ENCODE measurements around the gene STARD8. TPM values are rescaled to one million over a fixed set of nuclear protein-coding genes. Genes with fewer than 3 reads are reported as not detected.

Gene STARD8
- total and polyA plus RNA-seq, 10 donors = 1.9 to 35.2 (median 20.4) TPM

DNA sequence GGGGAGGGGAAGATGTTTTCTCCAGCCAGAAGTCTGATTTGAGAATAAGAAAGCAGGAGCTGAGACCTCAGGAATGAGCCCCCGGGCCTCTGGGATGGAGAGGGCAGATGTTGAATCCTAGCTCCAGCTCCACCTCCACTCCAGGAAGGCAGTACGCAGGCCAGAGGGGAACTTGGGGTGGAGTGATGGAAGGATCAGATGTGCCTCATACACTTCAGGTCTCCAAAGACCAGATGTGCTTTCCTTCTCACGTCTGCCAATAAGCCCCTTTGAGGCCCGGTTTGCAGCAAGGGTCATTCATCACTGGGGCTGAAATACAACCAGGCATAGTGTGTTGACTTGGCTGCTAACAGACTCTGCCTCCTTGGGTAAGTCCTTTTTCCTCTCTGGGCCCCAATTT lies 28.1 kb downstream of the STARD8 start:
- no peak overlapping the region for H3K4me3 ChIP-seq
- TF ChIP-seq, protein P1, sequence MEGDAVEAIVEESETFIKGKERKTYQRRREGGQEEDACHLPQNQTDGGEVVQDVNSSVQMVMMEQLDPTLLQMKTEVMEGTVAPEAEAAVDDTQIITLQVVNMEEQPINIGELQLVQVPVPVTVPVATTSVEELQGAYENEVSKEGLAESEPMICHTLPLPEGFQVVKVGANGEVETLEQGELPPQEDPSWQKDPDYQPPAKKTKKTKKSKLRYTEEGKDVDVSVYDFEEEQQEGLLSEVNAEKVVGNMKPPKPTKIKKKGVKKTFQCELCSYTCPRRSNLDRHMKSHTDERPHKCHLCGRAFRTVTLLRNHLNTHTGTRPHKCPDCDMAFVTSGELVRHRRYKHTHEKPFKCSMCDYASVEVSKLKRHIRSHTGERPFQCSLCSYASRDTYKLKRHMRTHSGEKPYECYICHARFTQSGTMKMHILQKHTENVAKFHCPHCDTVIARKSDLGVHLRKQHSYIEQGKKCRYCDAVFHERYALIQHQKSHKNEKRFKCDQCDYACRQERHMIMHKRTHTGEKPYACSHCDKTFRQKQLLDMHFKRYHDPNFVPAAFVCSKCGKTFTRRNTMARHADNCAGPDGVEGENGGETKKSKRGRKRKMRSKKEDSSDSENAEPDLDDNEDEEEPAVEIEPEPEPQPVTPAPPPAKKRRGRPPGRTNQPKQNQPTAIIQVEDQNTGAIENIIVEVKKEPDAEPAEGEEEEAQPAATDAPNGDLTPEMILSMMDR (IDR thresholded peaks at IDR 0.05 in 8 of 11, conservative IDR thresholded peaks at IDR 0.05 in 3 of 11) = no peak
- no peak for TF ChIP-seq POLR2A (IDR thresholded peaks at IDR 0.05)
- TF ChIP-seq POLR2AphosphoS5 (IDR thresholded peaks at IDR 0.05) = no peak
- 79 to 92% (median 80%) methylated on average over 3 to 4 of the region's 4 CpGs for WGBS, 5 donors
- H3K27me3 ChIP-seq (replicated peaks in 1 of 7) = no peaks in the 10 kb centered on the region
- H3K27ac ChIP-seq = no peak overlapping the region
- H3K36me3 ChIP-seq = no peaks in the 10 kb centered on the region
- H3K9me3 ChIP-seq = no peaks in the 10 kb centered on the region
- intact Hi-C loops (cut with DNase I; ENCODE audit: low total_unique reads) = no loop called here
- no peaks in the 10 kb centered on the region for H3K4me1 ChIP-seq
- DNase-seq = no peak

GRCh38 chrX:68676335-68676734 lies 28.9 kb downstream of the STARD8 start:
- DNase-seq = no peak
- TF ChIP-seq POLR2A (IDR thresholded peaks at IDR 0.05) = no peak
- TF ChIP-seq, protein P1 (IDR thresholded peaks at IDR 0.05 in 8 of 11, conservative IDR thresholded peaks at IDR 0.05 in 3 of 11) = no peak
- no peak for TF ChIP-seq POLR2AphosphoS5 (IDR thresholded peaks at IDR 0.05)
- H3K4me1 ChIP-seq = no peaks in the 10 kb centered on the region
- no peak overlapping the region for H3K4me3 ChIP-seq
- intact Hi-C loops (cut with DNase I; ENCODE audit: low total_unique reads) = no loop called here
- no peaks in the 10 kb centered on the region for H3K36me3 ChIP-seq
- no peaks in the 10 kb centered on the region for H3K9me3 ChIP-seq
- H3K27ac ChIP-seq = no peak overlapping the region
- 34 to 55% (median 54%) methylated on average over 3 of the region's 3 CpGs for WGBS, 5 donors
- H3K27me3 ChIP-seq (replicated peaks in 1 of 7) = no peaks in the 10 kb centered on the region

DNA sequence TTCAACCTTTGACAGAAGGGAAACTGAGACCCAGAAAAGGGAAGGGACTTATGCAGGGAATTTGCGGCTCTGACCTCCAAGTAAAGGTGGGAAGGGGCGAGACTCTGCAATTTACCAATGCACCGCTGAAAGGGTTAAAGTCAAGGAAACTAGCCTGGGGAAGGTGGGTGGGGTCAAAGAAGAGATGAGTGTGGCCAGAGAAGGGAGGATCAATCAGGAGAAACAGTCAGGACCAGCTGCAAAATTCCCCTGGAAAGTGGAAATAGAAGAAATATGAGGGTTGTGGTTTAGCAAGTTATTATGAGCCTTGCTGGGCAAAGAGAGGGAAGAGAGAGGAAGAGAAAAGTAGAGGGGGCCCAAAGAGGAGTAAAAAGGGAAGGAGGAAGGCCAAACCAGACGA lies 30.5 kb downstream of the STARD8 start:
- Histone ChIP-seq H3K4me1 (no peaks in the 10 kb centered on the region), H3K9me3 (no peaks in the 10 kb centered on the region), H3K27me3 (replicated peaks in 1 of 7) (no peaks in the 10 kb centered on the region), H3K4me3 (no peak overlapping the region), H3K27ac (no peak overlapping the region), H3K36me3 (no peaks in the 10 kb centered on the region)
- intact Hi-C loops (cut with DNase I; ENCODE audit: low total_unique reads) = no loop called here
- DNase-seq = no peak
- WGBS, 5 donors = 46 to 65% (median 60%) methylated on average over 4 of the region's 4 CpGs
- TF ChIP-seq POLR2A (IDR thresholded peaks at IDR 0.05) (no peak), POLR2AphosphoS5 (IDR thresholded peaks at IDR 0.05) (no peak)
- TF ChIP-seq, protein P1 (IDR thresholded peaks at IDR 0.05 in 8 of 11, conservative IDR thresholded peaks at IDR 0.05 in 3 of 11) = no peak

- Histone ChIP-seq H3K9me3 (no peaks in the 10 kb centered on the region), H3K36me3 (no peaks in the 10 kb centered on the region), H3K27ac (no peak overlapping the region), H3K4me1 (peaks cover 0 to 31% (median 15%) of the 10 kb centered on the region in 6 donors), H3K4me3 (no peak overlapping the region), H3K27me3 (replicated peaks in 1 of 7) (peaks cover 0 to 8% (median 0%) of the 10 kb centered on the region in 7 donors)
- no peak for DNase-seq
- no peak for TF ChIP-seq POLR2AphosphoS5 (IDR thresholded peaks at IDR 0.05)
- no peak for TF ChIP-seq POLR2A (IDR thresholded peaks at IDR 0.05)
- TF ChIP-seq, protein P1 (IDR thresholded peaks at IDR 0.05 in 8 of 11, conservative IDR thresholded peaks at IDR 0.05 in 3 of 11) = no peak
- WGBS, 5 donors = 40 to 67% (median 52%) methylated on average over 2 of the region's 2 CpGs
- intact Hi-C loops (cut with DNase I; ENCODE audit: low total_unique reads) = no loop called here
These were observed 34.0 kb downstream of the STARD8 start for GRCh38 chrX:68681443-68681941.
